Measurements from ENCODE around the gene ZNF302. TPM values are rescaled to one million over a fixed set of nuclear protein-coding genes. Genes with fewer than 3 reads are reported as not detected.

The ZNF302 gene
- total RNA-seq, 1 donor = 19.2 TPM

DNA sequence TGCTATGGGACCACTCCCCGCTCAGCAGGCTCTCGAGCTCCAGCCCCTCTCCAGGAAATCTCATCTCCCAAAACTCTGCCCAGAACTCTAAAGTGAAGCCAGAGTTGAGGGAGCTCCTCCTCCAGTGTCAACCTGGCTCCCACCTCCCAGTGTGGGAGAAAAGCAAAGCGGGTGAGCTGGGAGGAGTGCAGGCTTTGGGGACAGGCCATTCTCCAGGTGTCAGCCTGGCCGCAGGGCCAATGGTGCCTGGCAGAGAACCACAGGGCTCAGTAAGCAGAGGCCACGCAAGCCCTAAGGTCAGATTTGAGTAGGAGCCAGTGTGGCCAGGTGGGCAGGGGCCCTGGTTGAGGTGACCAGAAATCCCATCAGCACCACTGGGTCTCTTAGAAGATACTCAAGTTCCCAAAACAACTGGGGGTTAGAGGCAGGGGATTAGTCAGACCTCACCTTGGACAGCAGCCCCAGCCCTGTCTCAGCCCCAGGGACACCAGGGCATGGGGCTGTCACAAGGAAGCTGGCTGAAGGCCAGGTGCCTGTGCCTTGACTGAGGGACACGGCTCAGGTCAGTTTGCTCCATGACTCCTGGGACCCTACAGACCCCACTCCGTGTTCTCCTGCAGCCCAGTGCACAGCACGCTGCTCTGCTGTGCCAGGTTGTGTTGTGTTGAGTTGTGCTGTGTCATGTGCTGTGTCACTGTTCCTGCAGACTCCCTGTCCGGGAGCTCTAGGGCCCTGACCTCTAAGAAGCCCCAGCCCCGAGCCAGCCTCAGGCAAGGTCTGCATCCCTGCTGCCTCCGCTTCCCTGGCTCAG lies 53.7 kb downstream of the ZNF302 start:
- TF ChIP-seq CTCF (IDR thresholded peaks at IDR 0.05; ENCODE audit: extremely low read depth, low read depth, low read length) = no peak
- H3K79me2 ChIP-seq (ENCODE audit: insufficient read depth, low read length) = peaks cover 7% of the 10 kb centered on the region
- peaks cover 6% of the 10 kb centered on the region for H3K36me3 ChIP-seq (ENCODE audit: insufficient read depth, low read length)
- no peak overlapping the region for H3K4me2 ChIP-seq (ENCODE audit: insufficient read depth, low read length)
- H3K27me3 ChIP-seq (ENCODE audit: insufficient read depth, low read length) = no peaks in the 10 kb centered on the region
- no peaks in the 10 kb centered on the region for H4K20me1 ChIP-seq (ENCODE audit: insufficient read depth, low read length)
- DNase-seq (ENCODE audit: insufficient read length, low spot score, missing footprints) = peak; percentile 68
- H3K4me3 ChIP-seq (ENCODE audit: insufficient read depth, low read length) = no peak overlapping the region
- H3K27ac ChIP-seq (ENCODE audit: low read depth, low read length) = no peak overlapping the region
- peaks cover 13% of the 10 kb centered on the region for H3K4me1 ChIP-seq (ENCODE audit: insufficient read depth, low read length)
- H2AFZ ChIP-seq (ENCODE audit: low read length) = no peak overlapping the region
- no peaks in the 10 kb centered on the region for H3K9me3 ChIP-seq (ENCODE audit: low read depth, low read length)

DNA sequence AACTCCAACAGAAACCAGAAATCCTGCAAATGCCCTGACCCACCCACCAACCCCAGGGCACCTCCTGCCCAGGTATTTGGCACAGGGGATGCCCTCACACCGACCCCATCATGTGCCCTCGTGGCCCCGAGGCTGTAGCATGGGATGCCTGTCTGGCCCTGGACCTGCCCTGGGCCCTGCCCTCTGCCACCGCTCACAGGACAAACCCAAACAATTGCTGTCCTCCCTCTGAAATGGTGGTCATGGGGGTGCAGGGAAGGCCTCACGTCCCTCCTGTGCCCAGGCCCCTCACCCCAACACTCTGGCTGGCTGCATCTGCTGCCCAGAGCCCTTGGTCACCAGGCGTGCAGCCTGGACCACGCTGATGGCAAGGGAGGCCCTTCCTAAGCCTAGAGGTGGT lies 54.5 kb downstream of the ZNF302 start:
- Histone ChIP-seq H3K4me1 (ENCODE audit: insufficient read depth, low read length) (peaks cover 13% of the 10 kb centered on the region), H3K27me3 (ENCODE audit: insufficient read depth, low read length) (no peaks in the 10 kb centered on the region), H3K79me2 (ENCODE audit: insufficient read depth, low read length) (peaks cover 7% of the 10 kb centered on the region), H3K27ac (ENCODE audit: low read depth, low read length) (no peak overlapping the region), H4K20me1 (ENCODE audit: insufficient read depth, low read length) (no peaks in the 10 kb centered on the region), H3K4me2 (ENCODE audit: insufficient read depth, low read length) (no peak overlapping the region), H3K36me3 (ENCODE audit: insufficient read depth, low read length) (peaks cover 10% of the 10 kb centered on the region), H2AFZ (ENCODE audit: low read length) (no peak overlapping the region), H3K4me3 (ENCODE audit: insufficient read depth, low read length) (no peak overlapping the region), H3K9me3 (ENCODE audit: low read depth, low read length) (no peaks in the 10 kb centered on the region)
- TF ChIP-seq CTCF (IDR thresholded peaks at IDR 0.05; ENCODE audit: extremely low read depth, low read depth, low read length) = no peak
- no peak for DNase-seq (ENCODE audit: insufficient read length, low spot score, missing footprints)

DNA sequence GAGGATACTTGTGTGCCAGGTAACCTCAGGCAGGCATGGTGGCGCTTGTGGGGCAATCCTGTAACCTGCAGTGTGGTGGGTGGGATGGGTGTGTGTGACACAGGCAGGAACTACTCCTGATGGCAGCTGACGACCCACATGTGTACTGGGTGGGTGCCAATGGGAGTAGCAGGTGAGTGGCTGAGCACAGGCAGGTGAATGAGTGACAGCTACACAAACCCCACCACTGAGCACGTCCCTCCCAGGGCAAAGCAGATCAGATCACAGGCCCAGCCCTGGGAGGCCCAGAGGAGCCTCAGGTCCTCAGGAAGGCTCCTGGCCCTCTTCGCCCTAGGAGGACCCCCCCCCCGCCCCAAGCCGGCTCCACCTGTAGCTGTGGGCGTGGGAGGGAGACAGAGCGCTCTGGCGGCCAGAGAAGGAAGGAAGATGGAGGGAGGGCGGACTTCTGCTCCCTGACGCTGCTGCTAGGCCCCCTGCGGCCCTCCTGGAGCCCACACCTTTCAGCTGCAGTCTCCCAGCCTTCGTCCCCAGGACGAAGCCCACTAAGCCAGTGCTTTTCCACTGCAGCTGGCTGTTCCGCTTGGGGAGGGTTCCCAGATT lies 55.2 kb downstream of the ZNF302 start:
- Histone ChIP-seq H2AFZ (ENCODE audit: low read length) (no peak overlapping the region), H3K79me2 (ENCODE audit: insufficient read depth, low read length) (peaks cover 7% of the 10 kb centered on the region), H3K4me1 (ENCODE audit: insufficient read depth, low read length) (peaks cover 13% of the 10 kb centered on the region), H4K20me1 (ENCODE audit: insufficient read depth, low read length) (no peaks in the 10 kb centered on the region), H3K4me3 (ENCODE audit: insufficient read depth, low read length) (peak overlapping the region; percentile 93), H3K27ac (ENCODE audit: low read depth, low read length) (peak overlapping the region; percentile 96), H3K36me3 (ENCODE audit: insufficient read depth, low read length) (peaks cover 15% of the 10 kb centered on the region), H3K27me3 (ENCODE audit: insufficient read depth, low read length) (no peaks in the 10 kb centered on the region), H3K9me3 (ENCODE audit: low read depth, low read length) (no peaks in the 10 kb centered on the region), H3K4me2 (ENCODE audit: insufficient read depth, low read length) (peak overlapping the region; percentile 97)
- no peak for TF ChIP-seq CTCF (IDR thresholded peaks at IDR 0.05; ENCODE audit: extremely low read depth, low read depth, low read length)
- DNase-seq (ENCODE audit: insufficient read length, low spot score, missing footprints) = peak; percentile 48

DNA sequence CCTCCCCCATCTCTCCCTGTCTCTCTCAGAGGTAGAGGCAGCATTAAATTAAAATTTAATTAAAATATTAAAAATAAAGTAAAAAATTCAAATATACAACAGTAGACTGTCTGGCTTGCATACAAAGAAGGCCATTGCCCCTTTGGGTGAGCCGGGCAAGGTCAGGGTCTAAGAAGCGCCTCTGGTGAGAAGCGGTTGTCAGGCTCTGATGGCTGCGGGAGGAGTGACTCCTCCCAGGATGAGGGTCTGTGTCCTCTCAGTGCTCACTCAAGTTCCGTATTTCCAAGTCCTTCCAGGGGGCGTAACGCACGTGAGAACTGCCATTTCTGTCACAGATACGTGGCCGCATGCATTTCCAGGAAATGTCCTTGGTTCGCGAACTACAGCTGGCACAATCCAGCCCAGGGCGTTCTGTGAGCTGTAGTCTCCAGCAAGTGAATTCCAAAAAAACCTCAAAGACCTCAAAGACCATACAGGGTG lies 55.8 kb downstream of the ZNF302 start:
- Histone ChIP-seq H3K27me3 (ENCODE audit: insufficient read depth, low read length) (no peaks in the 10 kb centered on the region), H3K36me3 (ENCODE audit: insufficient read depth, low read length) (peaks cover 21% of the 10 kb centered on the region), H3K4me3 (ENCODE audit: insufficient read depth, low read length) (peak overlapping the region; percentile 93), H3K79me2 (ENCODE audit: insufficient read depth, low read length) (peaks cover 7% of the 10 kb centered on the region), H2AFZ (ENCODE audit: low read length) (peak overlapping the region; percentile 97), H3K4me2 (ENCODE audit: insufficient read depth, low read length) (peak overlapping the region; percentile 97), H3K9me3 (ENCODE audit: low read depth, low read length) (no peaks in the 10 kb centered on the region), H3K27ac (ENCODE audit: low read depth, low read length) (peak overlapping the region; percentile 96), H4K20me1 (ENCODE audit: insufficient read depth, low read length) (no peaks in the 10 kb centered on the region), H3K4me1 (ENCODE audit: insufficient read depth, low read length) (peaks cover 13% of the 10 kb centered on the region)
- no peak for TF ChIP-seq CTCF (IDR thresholded peaks at IDR 0.05; ENCODE audit: extremely low read depth, low read depth, low read length)
- peak; percentile 86 for DNase-seq (ENCODE audit: insufficient read length, low spot score, missing footprints)
